GM21423 (cell line): ENCODE results near the gene EPHA6.
"Not testable (repeated sequence)": the region's sequence is repeated elsewhere in the genome, so short reads cannot be mapped to it uniquely, and the experiment has no call there.

Experiments
- ATAC-seq: cut with Tn5 transposase; IDR thresholded peaks from one replicate; pipeline ENCODE4 v1.9.1; 2021; ENCODE audit warnings: mild to moderate bottlenecking, moderate library complexity; ENCODE audit not compliant: unreplicated experiment

The EPHA6 gene

DNA sequence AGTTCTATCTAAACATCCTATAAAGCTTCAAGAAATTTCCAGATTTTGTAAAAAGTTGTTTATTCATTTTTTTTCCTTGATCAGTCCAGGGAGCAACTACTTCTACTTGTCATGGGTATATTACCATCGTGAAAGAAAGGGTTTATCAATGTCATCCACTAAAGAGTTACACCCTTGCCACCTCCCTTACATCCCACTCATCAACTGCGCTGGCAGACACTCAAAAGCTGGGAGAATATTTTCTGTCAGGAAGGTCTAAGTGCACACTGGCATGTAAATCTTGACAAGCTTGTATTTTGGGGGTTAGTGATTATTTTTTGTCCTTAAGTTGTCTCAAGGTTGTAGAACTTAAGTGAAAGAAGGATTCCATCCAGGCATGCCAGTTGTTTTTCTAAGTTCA is 761.8 kb downstream of the EPHA6 start:
- no peak for ATAC-seq

DNA sequence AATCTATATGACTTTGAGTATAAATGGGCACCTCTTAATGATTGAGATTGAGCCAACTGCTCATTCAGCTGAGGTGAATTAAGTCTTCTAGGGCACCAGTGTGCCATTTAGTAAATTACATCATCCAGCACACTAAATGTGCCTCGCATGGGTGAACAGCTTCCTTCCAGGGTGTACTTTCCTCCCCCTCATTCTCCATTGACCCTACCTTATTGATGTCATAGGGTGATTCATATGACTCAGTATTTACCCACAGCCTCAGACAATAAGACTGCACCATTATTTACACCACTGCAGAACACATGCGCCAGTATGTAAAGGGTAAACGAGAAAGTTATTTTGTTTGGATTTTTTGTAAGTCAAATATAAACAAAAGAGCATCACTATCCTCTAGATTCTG is 765.0 kb downstream of the EPHA6 start:
- no peak for ATAC-seq

DNA sequence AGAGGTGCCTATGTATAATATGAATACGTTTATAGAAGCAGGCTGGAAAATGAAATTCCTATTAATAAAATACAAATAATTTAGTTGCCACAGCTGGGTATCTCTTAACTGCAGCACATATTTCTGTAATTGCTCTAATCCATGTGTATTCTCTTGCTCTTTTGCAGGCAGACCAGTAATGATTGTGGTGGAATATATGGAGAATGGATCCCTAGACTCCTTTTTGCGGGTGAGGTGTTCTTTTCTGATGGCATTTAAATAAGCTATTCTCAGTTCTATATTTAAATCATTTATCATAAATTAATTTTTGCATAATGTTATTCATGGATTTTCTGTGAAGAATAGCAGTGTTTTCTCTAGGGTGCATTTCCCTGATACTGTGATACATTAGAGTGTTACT is 796.2 kb downstream of the EPHA6 start:
- ATAC-seq = no peak

DNA sequence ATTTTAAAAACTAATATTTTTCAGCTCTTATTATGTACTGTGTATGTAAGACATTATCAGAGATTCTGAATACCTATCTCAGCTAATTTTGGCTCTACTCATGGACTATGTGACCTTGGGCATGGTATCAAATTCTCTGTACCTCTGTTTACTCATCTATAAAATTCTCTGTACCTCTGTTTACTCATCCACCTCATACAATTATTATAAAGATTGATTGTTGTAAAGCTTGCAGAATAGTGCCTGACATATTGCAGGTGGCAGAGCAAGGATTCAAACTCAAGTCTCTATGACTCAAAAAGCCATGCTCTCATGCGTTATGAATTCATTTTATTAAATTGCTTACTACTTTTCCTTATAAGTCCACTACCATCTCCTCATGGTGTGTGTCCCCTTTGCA is 798.2 kb downstream of the EPHA6 start:
- no peak for ATAC-seq

DNA sequence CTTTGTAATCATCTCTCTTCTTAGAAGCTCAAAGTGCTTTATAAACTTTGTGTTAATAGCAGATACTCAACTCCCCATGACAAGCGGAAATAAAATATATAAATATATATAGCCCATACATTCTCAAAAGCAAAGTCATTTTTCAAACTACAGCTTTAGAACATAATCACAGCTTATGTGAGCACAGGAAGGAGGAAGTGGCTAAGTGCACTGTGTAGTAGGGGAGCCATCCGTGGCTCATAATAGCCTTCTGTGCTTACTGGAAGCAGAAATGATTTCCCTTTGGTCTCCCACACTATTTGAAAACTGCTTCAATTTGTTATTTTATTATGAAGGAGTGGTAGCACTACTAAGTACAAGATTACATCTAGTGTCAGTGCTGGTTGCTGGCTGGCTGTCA is 798.7 kb downstream of the EPHA6 start:
- no peak for ATAC-seq

DNA sequence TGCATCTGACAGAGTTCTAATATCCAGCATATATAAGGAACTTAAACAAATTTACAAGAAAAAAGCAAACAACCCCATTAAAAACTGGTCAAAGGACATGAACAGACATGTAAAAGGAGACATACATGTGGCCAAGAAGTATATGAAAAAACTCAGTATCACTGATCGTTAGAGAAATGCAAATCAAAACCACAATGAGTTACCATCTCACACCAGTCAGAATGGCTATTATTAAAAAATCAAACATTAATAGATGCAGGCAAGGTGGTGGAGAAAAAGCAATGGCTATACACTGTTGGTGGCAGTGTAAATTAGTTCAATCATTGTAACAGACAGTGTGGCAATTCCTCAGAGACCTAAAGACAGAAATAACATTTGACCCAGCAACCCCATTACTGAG is 806.1 kb downstream of the EPHA6 start:
- ATAC-seq = not testable (repeated sequence)

DNA sequence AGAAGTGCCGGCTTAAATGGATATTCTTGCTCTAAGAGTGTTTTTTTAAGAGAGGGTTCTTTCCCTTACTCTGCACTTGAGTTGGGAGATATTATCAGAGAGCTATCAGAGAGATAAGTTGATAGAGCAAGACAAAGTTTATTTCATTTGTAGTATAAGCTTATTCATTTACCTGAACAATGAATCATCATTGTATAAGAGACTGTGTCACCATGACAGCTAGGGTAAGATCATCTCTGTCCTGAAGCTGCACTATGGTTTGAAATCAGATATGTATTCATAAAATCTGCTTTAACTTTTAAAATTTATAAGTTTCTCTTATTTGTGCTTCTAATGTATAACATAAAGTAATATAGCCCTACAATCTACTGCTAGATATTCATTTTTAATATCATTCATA is 822.1 kb downstream of the EPHA6 start:
- no peak for ATAC-seq

DNA sequence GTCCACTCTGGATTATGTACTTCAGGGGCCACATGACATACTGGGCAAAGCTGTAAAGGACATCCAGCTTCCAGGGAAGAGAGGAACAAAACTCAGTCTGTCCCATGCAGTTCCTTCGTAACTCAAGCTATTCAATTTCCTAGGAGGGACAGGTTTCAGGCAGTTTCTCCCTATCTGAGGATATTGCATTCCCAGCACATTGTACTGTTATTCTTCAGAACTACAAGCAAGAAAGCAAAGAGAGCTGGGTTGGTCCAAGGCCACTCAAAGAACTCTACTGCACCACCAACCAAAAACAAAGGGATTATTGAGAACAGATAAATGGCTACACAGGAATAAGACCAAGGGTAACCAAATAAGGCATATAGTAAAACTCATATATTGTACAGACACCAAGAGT is 832.5 kb downstream of the EPHA6 start:
- ATAC-seq = no peak

DNA sequence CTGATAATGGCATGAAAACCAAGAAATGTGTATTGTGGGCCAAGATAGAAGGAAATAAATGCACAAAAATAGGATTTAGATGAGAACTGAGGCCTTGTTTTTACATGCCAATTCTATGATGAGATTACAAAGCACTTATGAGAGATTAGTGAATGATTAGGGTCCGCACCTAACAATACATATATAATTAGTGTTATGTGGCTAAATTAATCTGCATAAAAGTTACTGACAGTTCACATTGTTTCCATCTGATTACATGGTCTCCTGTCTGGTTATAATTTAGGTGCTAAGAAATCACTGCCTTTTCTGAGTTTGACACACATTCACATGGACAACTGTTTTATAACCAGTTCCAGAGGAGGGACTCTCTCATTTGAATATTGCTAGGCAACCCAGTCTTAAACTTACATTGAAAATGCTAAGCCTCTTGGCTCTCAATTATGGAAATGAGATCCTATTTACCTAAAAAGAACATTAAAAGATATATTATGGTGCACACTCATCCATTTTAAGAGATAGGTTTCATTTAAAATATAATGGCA is 833.1 kb downstream of the EPHA6 start:
- no peak for ATAC-seq

DNA sequence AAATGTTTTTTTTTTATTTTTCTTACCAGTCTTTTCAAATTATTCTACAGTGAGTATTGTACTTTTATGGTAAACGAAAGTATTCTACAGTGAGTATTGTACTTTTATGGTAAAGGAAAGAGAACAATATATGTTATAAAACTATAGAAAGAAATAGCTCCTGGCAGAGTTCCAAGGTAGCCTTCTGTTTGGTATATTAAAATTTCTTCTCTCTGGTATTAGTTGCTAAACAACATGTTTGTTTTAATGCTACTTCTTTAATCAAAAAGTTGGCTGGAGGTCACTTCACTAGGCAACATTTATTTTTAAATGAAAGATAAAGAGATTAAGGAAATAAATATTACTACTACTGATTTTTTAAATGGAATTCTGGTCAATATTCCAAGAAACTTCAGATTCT is 841.6 kb downstream of the EPHA6 start:
- ATAC-seq = no peak

DNA sequence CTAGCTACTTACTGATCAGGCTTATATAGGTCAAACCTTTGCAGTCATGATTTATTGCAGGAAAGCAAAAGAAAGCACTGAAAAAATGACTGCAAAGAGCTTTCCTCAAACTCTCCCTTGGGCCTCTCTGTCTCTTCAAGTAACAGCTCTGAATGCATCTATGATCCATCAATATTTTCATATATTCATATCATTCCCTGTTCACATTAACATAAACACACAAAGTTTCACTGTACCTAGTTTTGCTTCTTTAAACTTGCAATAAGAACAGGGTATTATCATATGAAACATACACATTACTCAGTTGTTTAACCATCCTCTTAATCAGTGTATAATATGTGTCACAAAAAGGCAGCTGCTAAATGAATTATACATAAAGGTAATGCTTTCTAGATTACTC is 842.2 kb downstream of the EPHA6 start:
- ATAC-seq = no peak

DNA sequence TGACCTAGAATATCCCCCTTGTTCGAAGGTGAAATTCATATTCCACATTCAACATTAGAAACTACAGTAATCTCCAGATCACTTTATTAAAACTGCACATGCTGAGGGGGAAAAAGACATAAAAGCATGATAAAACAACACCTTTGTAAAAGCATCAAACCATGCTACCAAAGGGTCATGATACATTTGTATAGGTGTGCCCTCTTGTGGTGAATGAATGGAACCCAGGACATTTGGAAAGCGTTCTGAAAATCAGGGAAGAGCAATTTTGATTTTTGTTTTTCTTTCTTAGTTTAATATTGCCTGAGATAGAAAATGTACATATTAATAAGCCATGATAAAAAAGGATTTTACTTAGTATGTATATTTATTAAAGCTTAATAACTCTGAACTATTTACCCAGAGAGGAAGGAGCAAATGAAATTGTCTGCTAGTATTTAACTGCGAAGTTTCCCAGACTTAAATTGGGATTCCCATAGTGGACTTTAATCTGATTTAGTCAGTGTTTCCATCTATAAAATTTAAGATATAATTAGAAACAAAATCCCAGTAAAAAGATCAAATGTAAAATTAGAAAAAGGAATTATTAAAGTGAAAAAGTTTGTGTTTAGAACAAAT is 844.4 kb downstream of the EPHA6 start:
- peak; percentile 55 for ATAC-seq

DNA sequence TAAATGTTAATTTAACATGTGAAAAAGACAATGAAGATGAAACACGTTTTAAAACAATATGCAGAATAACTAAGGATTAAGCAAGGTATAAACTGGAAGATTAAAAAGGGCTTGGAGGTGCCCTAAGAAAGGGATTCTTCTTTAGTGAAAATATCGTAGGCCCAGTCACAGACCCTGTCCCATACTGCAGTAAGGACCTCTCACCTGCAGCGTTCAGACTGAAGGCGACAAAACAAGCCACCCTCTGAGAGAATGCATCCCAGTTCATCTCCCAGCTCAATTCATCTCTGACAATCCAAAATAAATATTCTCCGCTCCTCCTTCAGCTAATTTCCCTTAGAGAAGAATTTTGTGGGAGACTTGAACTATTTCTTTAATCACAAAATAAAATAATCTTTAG is 847.9 kb downstream of the EPHA6 start:
- no peak for ATAC-seq

DNA sequence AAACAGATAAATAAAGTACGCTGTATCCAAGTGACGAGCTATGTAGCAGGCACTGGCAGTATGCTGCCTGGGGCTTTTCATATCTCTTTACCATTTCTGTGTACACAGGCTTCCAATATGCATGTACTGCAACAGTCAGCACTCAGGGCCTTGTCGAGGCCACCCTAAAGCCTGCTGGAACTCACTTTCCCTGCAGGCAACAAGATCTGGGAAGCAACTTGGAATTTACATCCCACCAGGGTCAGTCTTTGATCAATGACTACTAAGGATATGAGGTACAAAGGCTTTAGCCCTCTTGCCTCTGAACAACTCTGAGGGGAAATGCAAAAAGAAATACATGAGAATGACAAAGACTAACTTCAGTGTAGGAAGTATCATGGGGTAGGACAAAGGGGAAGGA is 848.4 kb downstream of the EPHA6 start:
- ATAC-seq = no peak

DNA sequence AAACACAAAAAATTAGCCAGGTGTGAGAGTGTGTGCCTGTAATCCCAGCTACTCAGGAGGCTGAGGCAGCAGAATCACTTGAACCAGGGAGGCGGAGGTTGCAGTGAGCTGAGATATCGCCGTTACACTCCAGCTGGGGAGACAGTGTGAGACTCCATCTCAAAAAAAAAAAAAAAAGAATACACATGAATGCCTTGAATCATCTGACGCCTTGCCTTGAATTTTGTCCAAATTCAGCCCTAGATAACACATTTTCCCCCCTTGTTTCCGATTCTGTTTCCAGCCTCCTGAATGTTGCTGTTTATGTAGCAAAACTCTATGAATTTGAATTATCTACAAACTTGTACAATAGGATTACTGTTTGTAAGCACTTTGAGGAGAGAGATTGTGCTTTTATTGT is 851.5 kb downstream of the EPHA6 start:
- no peak for ATAC-seq

DNA sequence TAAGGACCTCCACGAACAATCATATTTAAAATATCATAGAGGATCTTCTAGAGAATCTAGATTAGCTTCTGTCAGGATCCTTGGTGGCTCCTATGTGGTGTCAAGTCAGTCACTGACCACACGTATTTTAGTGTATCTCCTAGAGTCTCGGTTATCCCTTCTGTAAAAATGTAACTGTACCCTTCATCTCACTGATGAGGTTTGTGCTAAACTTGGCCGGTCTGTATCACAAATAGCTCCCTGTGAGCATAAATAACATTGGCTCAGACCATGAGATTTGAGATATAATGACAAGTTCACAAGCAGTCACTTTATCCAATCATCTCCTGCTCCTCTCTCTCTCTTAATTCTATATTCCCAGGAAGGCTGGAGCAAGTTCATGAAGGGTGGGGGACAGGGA is 856.6 kb downstream of the EPHA6 start:
- ATAC-seq = no peak

DNA sequence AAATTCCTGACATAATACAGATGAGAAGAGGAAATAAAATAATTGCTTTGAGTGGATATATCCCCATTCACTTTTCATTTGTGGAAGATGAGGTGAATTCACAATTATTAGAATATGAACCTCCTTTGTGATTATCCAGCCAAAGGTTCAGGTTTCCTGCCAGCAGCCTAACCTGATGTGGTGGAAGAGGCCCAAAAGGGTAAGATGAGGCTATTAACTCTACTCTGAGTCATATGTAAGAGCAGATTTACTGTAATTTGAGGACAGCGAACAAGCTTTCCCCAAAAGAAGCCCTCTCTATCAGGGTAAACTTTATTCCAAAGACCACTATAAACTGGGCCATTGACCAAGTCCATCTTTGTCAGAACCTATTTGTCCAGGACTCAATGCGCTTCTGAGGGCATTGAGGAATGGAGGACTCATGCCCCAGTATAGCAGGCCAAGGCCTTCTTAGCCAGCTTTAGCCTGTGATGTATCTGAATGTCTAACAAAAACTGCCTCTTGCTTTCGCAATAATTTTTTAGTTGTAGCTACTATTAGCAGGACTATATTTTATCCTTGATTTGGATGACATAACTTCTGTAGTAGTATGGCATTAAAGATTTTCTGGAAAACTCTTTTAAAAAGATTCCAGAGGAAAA is 859.1 kb downstream of the EPHA6 start:
- ATAC-seq = no peak

DNA sequence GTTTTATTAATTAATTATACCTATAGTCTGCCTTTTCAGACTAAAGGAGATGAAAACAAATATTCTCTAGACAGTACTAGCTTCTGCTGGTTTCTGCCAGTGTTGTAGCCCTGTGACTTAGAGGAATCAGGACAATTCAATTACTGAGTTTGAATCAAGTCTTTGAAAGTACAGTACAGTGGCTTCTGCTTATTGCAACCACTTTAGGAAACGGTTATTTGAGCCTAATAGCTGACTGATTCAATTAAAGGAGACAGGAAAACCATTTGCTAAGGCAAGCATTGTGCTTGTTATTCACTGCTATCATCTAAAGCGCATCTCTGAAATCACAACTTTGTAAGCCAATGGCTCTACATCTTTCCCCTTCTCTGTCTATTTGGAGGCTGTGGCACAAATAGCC is 860.1 kb downstream of the EPHA6 start:
- ATAC-seq = no peak

DNA sequence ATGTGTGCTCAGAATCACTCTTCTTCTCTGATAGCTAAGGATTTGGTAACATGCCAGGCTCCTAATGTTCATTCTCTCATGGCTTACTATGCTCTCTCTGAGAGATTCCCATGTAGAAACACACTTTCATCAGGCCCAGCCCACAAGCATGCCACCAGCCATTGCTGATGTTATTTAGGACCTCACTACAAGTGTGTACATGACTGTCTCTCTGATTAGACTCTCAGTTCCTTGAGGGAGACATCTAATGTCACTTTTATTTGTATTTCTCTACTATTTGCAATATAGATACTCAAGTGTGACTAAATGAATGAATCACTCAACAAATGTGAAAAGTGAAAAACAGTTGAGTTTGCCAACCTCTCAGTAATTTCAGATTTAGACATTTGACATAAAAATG is 865.8 kb downstream of the EPHA6 start:
- ATAC-seq = no peak

DNA sequence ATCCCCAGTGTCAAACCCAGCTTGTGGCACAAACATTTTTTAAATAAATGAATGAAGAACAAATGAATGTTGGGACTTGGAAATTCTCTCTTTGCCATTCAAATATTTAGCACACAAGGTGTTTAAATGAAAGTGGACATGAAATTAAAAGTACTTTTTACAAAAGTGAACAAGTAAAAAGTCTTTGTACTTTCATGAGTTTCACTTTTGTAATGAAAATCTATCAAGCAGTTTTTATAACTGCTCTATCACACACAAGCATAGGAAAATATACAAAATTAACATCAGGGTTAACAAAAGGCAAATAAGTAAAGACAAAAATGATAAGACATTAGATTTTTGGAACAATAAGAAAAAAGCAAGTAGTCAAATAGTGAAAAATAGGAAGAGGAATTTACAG is 866.3 kb downstream of the EPHA6 start:
- no peak for ATAC-seq

DNA sequence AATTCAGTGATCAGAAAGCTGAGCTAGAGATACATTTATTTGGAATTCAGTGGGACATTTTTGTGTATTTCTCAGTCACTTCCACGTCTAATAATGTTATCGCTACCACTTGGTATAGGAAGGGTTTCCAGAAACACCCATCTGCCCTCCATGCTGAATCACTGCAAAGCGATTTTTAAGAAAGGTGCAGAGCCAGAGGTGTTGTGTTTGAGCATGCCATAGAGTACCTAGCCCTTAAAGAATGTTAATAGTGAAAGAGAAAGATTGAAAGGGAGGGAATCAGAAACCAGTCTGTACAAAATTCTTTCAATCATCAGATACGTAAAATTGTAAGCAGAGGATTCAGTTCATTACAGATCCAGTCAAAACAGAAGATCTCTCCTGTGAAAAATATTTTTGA is 870.1 kb downstream of the EPHA6 start:
- ATAC-seq = no peak

DNA sequence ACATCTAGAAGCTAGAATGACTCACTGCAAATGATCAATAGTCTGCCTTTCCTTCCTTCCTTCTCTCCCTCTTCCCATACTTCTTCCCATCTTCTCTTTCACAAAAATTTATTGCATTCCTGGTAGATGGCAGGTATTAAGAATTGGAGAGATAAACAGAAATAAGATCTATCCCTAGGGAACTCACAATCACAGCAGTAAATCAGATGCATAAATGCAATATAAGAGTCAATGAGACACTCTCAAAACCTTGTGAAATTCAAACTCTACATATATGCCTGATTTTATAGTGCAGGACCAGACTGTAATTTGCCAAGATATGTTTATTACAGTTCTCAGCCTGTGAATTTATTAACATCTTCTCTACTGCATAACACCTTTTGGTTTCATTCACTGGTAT is 871.9 kb downstream of the EPHA6 start:
- ATAC-seq = no peak

DNA sequence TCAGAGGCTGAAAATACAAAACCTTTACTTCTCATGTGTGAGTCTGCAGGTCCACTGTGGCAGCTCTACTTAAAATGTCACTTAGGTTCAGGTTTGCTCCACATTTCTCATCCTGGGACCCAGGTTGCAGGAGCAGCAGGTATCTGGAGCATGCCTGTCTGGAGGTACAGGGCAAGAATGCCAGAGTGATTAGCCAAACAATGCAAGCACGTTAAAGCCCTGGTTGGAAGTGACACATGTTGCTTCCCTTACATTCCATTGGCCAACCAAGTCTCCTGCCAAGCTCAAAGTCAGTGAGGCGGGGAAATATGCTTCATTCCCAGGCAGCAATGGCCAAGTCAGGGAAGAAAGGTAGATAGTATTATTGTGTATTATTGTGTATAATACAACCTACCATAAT is 873.3 kb downstream of the EPHA6 start:
- no peak for ATAC-seq
